ENCODE data around the gene COA3. TPM values are rescaled to one million over a fixed set of nuclear protein-coding genes. Genes with fewer than 3 reads are reported as not detected.
A peak's percentile ranks its signal among the peaks of the same experiment; 100 is the strongest.

Gene COA3
- total and polyA plus RNA-seq, 2 experiments from 2014 or later: 84.1 to 275 TPM

- no peak for DNase-seq (ENCODE audit: low read depth in 1 of 2, low spot score in 1 of 2)
- Histone ChIP-seq H3K36me3 (peaks cover 17% of the 10 kb centered on the region), H3K9me3 (ENCODE audit: low read depth) (no peaks in the 10 kb centered on the region), H3K4me3 (peak overlapping the region; percentile 54), H3K27me3 (peaks cover 2% of the 10 kb centered on the region), H3K4me1 (ENCODE audit: low read depth) (peaks cover 10% of the 10 kb centered on the region), H3K27ac (peak overlapping the region; percentile 78)
- no peak for TF ChIP-seq CTCF (IDR thresholded peaks at IDR 0.05; ENCODE audit: low read depth, low read length)
These were observed 35.4 kb upstream of the COA3 start for GRCh38 chr17:42833767-42834422.

GRCh38 chr17:42832934-42833766 lies 34.6 kb upstream of the COA3 start, which contains the start of gene PSME3:
TSS of gene PSME3 (plus strand) at chr17:42833397. CDS start at chr17:42833632, 235 bp downstream.
- H3K4me1 ChIP-seq (ENCODE audit: low read depth): peaks cover 10% of the 10 kb centered on the region
- H3K9me3 ChIP-seq (ENCODE audit: low read depth): no peaks in the 10 kb centered on the region
- no peak for TF ChIP-seq CTCF (IDR thresholded peaks at IDR 0.05; ENCODE audit: low read depth, low read length)
- H3K27ac ChIP-seq: peak within 1 kb of the TSS; percentile 78
- peak; percentile 90 to 94 for DNase-seq (ENCODE audit: low read depth in 1 of 2, low spot score in 1 of 2)
- peak within 1 kb of the TSS; percentile 54 for H3K4me3 ChIP-seq
- H3K36me3 ChIP-seq: peaks cover 11% of the 10 kb centered on the region
- H3K27me3 ChIP-seq: peaks cover 2% of the 10 kb centered on the region

GRCh38 chr17:42832213-42832933 lies 33.9 kb upstream of the COA3 start:
- peak overlapping the region; percentile 54 for H3K4me3 ChIP-seq
- H3K27me3 ChIP-seq: peaks cover 2% of the 10 kb centered on the region
- H3K4me1 ChIP-seq (ENCODE audit: low read depth): peaks cover 10% of the 10 kb centered on the region
- peaks cover 6% of the 10 kb centered on the region for H3K36me3 ChIP-seq
- no peak for TF ChIP-seq CTCF (IDR thresholded peaks at IDR 0.05; ENCODE audit: low read depth, low read length)
- peak overlapping the region; percentile 78 for H3K27ac ChIP-seq
- no peaks in the 10 kb centered on the region for H3K9me3 ChIP-seq (ENCODE audit: low read depth)
- no peak for DNase-seq (ENCODE audit: low read depth in 1 of 2, low spot score in 1 of 2)

GRCh38 chr17:42830971-42831370 lies 32.5 kb upstream of the COA3 start:
- H3K9me3 ChIP-seq (ENCODE audit: low read depth): no peaks in the 10 kb centered on the region
- no peaks in the 10 kb centered on the region for H3K36me3 ChIP-seq
- no peak overlapping the region for H3K4me3 ChIP-seq
- no peak for DNase-seq (ENCODE audit: low read depth in 1 of 2, low spot score in 1 of 2)
- peaks cover 10% of the 10 kb centered on the region for H3K4me1 ChIP-seq (ENCODE audit: low read depth)
- no peak for TF ChIP-seq CTCF (IDR thresholded peaks at IDR 0.05; ENCODE audit: low read depth, low read length)
- H3K27ac ChIP-seq: no peak overlapping the region
- H3K27me3 ChIP-seq: peaks cover 4% of the 10 kb centered on the region

GRCh38 chr17:42827472-42827871 lies 29.0 kb upstream of the COA3 start:
- Histone ChIP-seq H3K27ac (no peak overlapping the region), H3K36me3 (no peaks in the 10 kb centered on the region), H3K4me1 (ENCODE audit: low read depth) (peaks cover 9% of the 10 kb centered on the region), H3K9me3 (ENCODE audit: low read depth) (no peaks in the 10 kb centered on the region), H3K4me3 (no peak overlapping the region), H3K27me3 (peaks cover 4% of the 10 kb centered on the region)
- no peak for TF ChIP-seq CTCF (IDR thresholded peaks at IDR 0.05; ENCODE audit: low read depth, low read length)
- DNase-seq (ENCODE audit: low read depth in 1 of 2, low spot score in 1 of 2): no peak
